K562 (cell line): ENCODE results near the gene RABGAP1L. TPM values are rescaled to one million over a fixed set of nuclear protein-coding genes. Genes with fewer than 3 reads are reported as not detected.

ENCODE experiments used
- ATAC-seq: fragments of 200-7000 bp; cut with Tn5 transposase; 3 replicates; pipeline ENCODE4 v1.9.1; 2020; ENCODE audit warnings: moderate library complexity
- BruUV-seq: library from RNA; stranded (reverse); fragments of 400-500 nt; replicated peaks from 2 replicates; lab custom pipeline; 2021; lab: Mats Ljungman, UMichigan
- CTCF ChIA-PET: fragments of 300-600 bp; formaldehyde crosslinking; extraction: SDS; loops from one replicate; lab custom pipeline; 2021; ENCODE audit warnings: low intra/inter-chr PET ratio; lab: Yijun Ruan, JAX
- POLR2A ChIA-PET: fragments of 300-600, 350-650 bp; sonication (Branson Sonifier 250); formaldehyde crosslinking; extraction: SDS; loops from one replicate; lab custom pipeline; 2021; ENCODE audit warnings: antibody characterized with exemption, inconsistent platforms; lab: Yijun Ruan, JAX
- DNase-seq, 4 experiments: peaks; one replicate each; pipeline versions ENCODE4 v3.0.0 to v3.0.0-alpha.2; 2011 to 2018; ENCODE audit warnings: low spot score in 3 of 4, mixed read lengths in 3 of 4; ENCODE audit errors: extremely low read depth in 1 of 4
- FAIRE-seq: peaks from 2 replicates; lab custom pipeline; 2011; peaks lifted over from hg19 to GRCh38; lab: Jason Lieb, UNC
- H2AFZ ChIP-seq: 2 replicates; pipeline ENCODE4 v1.6.0; 2011; ENCODE audit warnings: low read depth, low read length, control low read depth, inconsistent platforms
- H3K27ac ChIP-seq: fragments of 200-600 bp; 3 replicates; pipeline ENCODE4 v1.8.0; 2011; ENCODE audit warnings: low read depth, mild to moderate bottlenecking, control low read depth, inconsistent platforms, low read length, moderate library complexity, mixed read lengths; ENCODE audit errors: extremely low read depth
- H3K27me3 ChIP-seq, 2 experiments: fragments of 300-600 bp in 1 of 2; 2 replicates in 1 of 2; 3 replicates in 1 of 2; pipeline versions ENCODE4 v1.6.0 to v1.8.0; 2011; ENCODE audit warnings: inconsistent platforms in 2 of 2, low read length in 2 of 2, mild to moderate bottlenecking in 1 of 2, mixed read lengths in 1 of 2, moderate library complexity in 1 of 2; ENCODE audit not compliant: control insufficient read depth in 2 of 2, insufficient read depth in 2 of 2
- H3K36me3 ChIP-seq: fragments of 300-600 bp; 3 replicates; pipeline ENCODE4 v1.8.0; 2011; ENCODE audit warnings: mild to moderate bottlenecking, low read length, inconsistent platforms; ENCODE audit not compliant: control insufficient read depth, insufficient read depth
- H3K4me1 ChIP-seq, 2 experiments: fragments of 200-600 bp in 1 of 2; replicated peaks in 1 of 2; 2 replicates in 1 of 2; 3 replicates in 1 of 2; pipeline versions ENCODE4 v1.5.1 to v1.8.0; 2011; ENCODE audit warnings: inconsistent platforms in 2 of 2, low read length in 2 of 2, mild to moderate bottlenecking in 1 of 2, mixed read lengths in 1 of 2, moderate library complexity in 1 of 2; ENCODE audit not compliant: control insufficient read depth in 2 of 2, insufficient read depth in 2 of 2
- H3K4me2 ChIP-seq: 2 replicates; pipeline ENCODE4 v1.6.1; 2011; ENCODE audit warnings: low read length, control low read depth, inconsistent platforms, mixed read lengths; ENCODE audit not compliant: insufficient read depth
- H3K4me3 ChIP-seq: fragments of 200-600 bp; sonication (generic), shearing (Covaris generic); 2 replicates; pipeline ENCODE4 v1.5.1; 2016; ENCODE audit warnings: control low read depth, inconsistent platforms
- H3K79me2 ChIP-seq: fragments of 200-600 bp; 3 replicates; pipeline ENCODE4 v1.8.0; 2011; ENCODE audit warnings: low read length, inconsistent platforms; ENCODE audit not compliant: control insufficient read depth, insufficient read depth
- H3K9ac ChIP-seq, 2 experiments: 2 replicates each; pipeline versions ENCODE4 v1.6.0 to v1.6.1; 2011; ENCODE audit warnings: low read depth in 2 of 2, low read length in 2 of 2, control low read depth in 1 of 2, inconsistent platforms in 1 of 2, mild to moderate bottlenecking in 1 of 2, mixed read lengths in 1 of 2; ENCODE audit not compliant: insufficient read depth in 1 of 2
- H3K9me1 ChIP-seq: one replicate; pipeline ENCODE4 v1.6.0; 2011; ENCODE audit warnings: inconsistent platforms, mild to moderate bottlenecking, low read length, moderate library complexity; ENCODE audit not compliant: control insufficient read depth, insufficient read depth
- H3K9me3 ChIP-seq: replicated peaks from 2 replicates; pipeline ENCODE4 v1.5.1; 2011; ENCODE audit warnings: low read depth, low read length, inconsistent platforms; ENCODE audit not compliant: control insufficient read depth, insufficient read depth
- H4K20me1 ChIP-seq: replicated peaks from 2 replicates; pipeline ENCODE4 v1.6.1; 2011; ENCODE audit warnings: low read length, inconsistent platforms, mixed read lengths; ENCODE audit not compliant: control insufficient read depth, insufficient read depth
- DEAF1 ChIP-seq: fragments of 450-650 bp; formaldehyde crosslinking; IDR thresholded peaks from 2 replicates; pipeline ENCODE4 v1.4.0; 2020; ENCODE audit warnings: mild to moderate bottlenecking, moderate library complexity
- E2F3 ChIP-seq: fragments of 250-450 bp; sonication (Bioruptor Pico); IDR thresholded peaks from 2 replicates; pipeline ENCODE4 v1.4.0; 2020; ENCODE audit warnings: mild to moderate bottlenecking
- LEF1 ChIP-seq: fragments of 450-650 bp; IDR thresholded peaks from 2 replicates; pipeline ENCODE4 v1.6.1; 2016; ENCODE audit warnings: mild to moderate bottlenecking
- MAFG ChIP-seq: fragments of 450-650 bp; conservative IDR thresholded peaks from 2 replicates; pipeline ENCODE4 v1.6.1; 2016; ENCODE audit warnings: missing genetic modification characterization, missing compliant biosample characterization
- NCOR1 ChIP-seq: fragments of 450-650 bp; IDR thresholded peaks from 2 replicates; pipeline ENCODE4 v1.6.1; 2016; ENCODE audit warnings: mild to moderate bottlenecking, moderate library complexity
- PATZ1 ChIP-seq: fragments of 250-450 bp; sonication (Bioruptor Pico); IDR thresholded peaks from 2 replicates; pipeline ENCODE4 v1.5.0; 2020; ENCODE audit warnings: mild to moderate bottlenecking, borderline replicate concordance
- RBM14 ChIP-seq: fragments of 200-400 bp; formaldehyde crosslinking; IDR thresholded peaks from 2 replicates; pipeline ENCODE4 v1.6.1; 2018; ENCODE audit warnings: low read depth, mild to moderate bottlenecking, low read length, moderate library complexity, borderline replicate concordance; ENCODE audit not compliant: insufficient read depth
- TOE1 ChIP-seq, 2 experiments: fragments of 450-650 bp in 1 of 2; sonication (generic) in 1 of 2; formaldehyde crosslinking in 1 of 2; IDR thresholded peaks; 2 replicates each; pipeline versions ENCODE4 v1.7.1 to v1.8.0; 2016 to 2022; ENCODE audit warnings: borderline replicate concordance in 2 of 2, mild to moderate bottlenecking in 2 of 2, antibody characterized with exemption in 1 of 2, inconsistent platforms in 1 of 2, low read depth in 1 of 2, missing genetic modification reagents in 1 of 2, moderate library complexity in 1 of 2
- TRIM24 ChIP-seq, 2 experiments: fragments of 450-650 bp; IDR thresholded peaks; 2 replicates each; pipeline ENCODE4 v1.6.1; 2016
- ZBTB9 ChIP-seq: fragments of 450-650 bp; formaldehyde crosslinking; IDR thresholded peaks from 2 replicates; pipeline ENCODE4 v1.4.0; 2020; ENCODE audit warnings: mild to moderate bottlenecking, moderate library complexity
- WGBS: fragments of 100-300 bp; shearing (Covaris generic); methylation state at CpG from one replicate; pipeline ENCODE4 v1.1.6; 2016; ENCODE audit warnings: low coverage, mixed read lengths; ENCODE audit not compliant: insufficient coverage; ENCODE audit errors: missing lambda C conversion rate; 5-methylcytosine and 5-hydroxymethylcytosine counted together
- in situ Hi-C: fragments of 300-500 bp; cut with MboI; formaldehyde crosslinking; loops from 4 replicates; pipeline ENCODE4 v1.15.0; 2018; ENCODE audit warnings: inconsistent platforms, mixed read lengths
- intact Hi-C: fragments of 100-400 bp; cut with micrococcal nuclease; formaldehyde crosslinking; loops from 2 replicates; pipeline ENCODE4 v1.14.2; 2022
- polyA plus RNA-seq, 8 experiments: library from polyadenylated mRNA; depleted of rRNA in 4 of 8; stranded (reverse) in 5 of 8; unstranded in 3 of 8; fragments of >200 nt; fragmentation: Nextera tagmentation in 2 of 8; fragmentation: Illumina TruSeq in 1 of 8; extraction: Ambion mirVana in 2 of 8; extraction: Trizol in 1 of 8; gene quantifications; 2 replicates each; pipeline versions ENCODE4 v1.2.1 to v1.2.3, GENCODE V29; 2011 to 2014; ENCODE audit warnings: inconsistent platforms in 1 of 8, missing spikeins in 1 of 8
- total RNA-seq, 7 experiments: library from RNA; depleted of rRNA in 6 of 7; stranded (reverse); fragments of >200 nt in 6 of 7; fragmentation: Illumina TruSeq in 2 of 7; extraction: Trizol in 2 of 7; gene quantifications; 2 replicates each; pipeline versions ENCODE4 v1.2.1 to v1.2.3, GENCODE V29; 2011 to 2021; ENCODE audit warnings: low replicate concordance in 1 of 7

Gene RABGAP1L
- total and polyA plus RNA-seq, 9 of the 15 experiments (the other 6 are each of a cell fraction or from before 2014, with no cell fraction given) = 16.5 to 44.9 (median 26.7) TPM

- Histone ChIP-seq H3K9ac (no peak overlapping the region), H3K9me3 (no peaks in the 10 kb centered on the region), H3K36me3 (peaks cover 4% of the 10 kb centered on the region; the same call in 1 of the 3 replicates), H3K4me1 (no peaks in the 10 kb centered on the region), H2AFZ (no peak overlapping the region), H3K79me2 (no peaks in the 10 kb centered on the region), H3K4me3 (no peak overlapping the region), H3K27me3 (no peaks in the 10 kb centered on the region), H4K20me1 (no peaks in the 10 kb centered on the region), H3K9me1 (no peaks in the 10 kb centered on the region), H3K4me2 (no peak overlapping the region), H3K27ac (no peak overlapping the region)
- ATAC-seq (no peak), FAIRE-seq (no peak), DNase-seq (no peak)
- 9% methylated on average over 1 of the region's 1 CpG for WGBS
- BruUV-seq = no TSS peak
- in situ Hi-C loops (no loop called here), intact Hi-C loops (no loop called here)
- ChIA-PET POLR2A (no interaction called here), CTCF (no interaction called here)
- no peak for TF ChIP-seq TOE1 (IDR thresholded peaks at IDR 0.05; ENCODE audit: borderline replicate concordance)
- TF ChIP-seq TOE1 (CRISPR knock-in tag; IDR thresholded peaks at IDR 0.05; ENCODE audit: borderline replicate concordance, low read depth) = no peak
These were observed 480.1 kb downstream of the RABGAP1L start for GRCh38 chr1:174639461-174639860.

GRCh38 chr1:174640783-174641182 lies 481.5 kb downstream of the RABGAP1L start:
- BruUV-seq = no TSS peak
- H3K9ac ChIP-seq = no peak overlapping the region
- H3K9me1 ChIP-seq = no peaks in the 10 kb centered on the region
- H3K4me2 ChIP-seq = no peak overlapping the region
- no peaks in the 10 kb centered on the region for H3K79me2 ChIP-seq
- H2AFZ ChIP-seq = no peak overlapping the region
- no peaks in the 10 kb centered on the region for H3K9me3 ChIP-seq
- no peaks in the 10 kb centered on the region for H4K20me1 ChIP-seq
- peaks cover 4% of the 10 kb centered on the region; the same call in 1 of the 3 replicates for H3K36me3 ChIP-seq
- DNase-seq = no peak
- no peak for ATAC-seq
- 46% methylated on average over 1 of the region's 1 CpG for WGBS
- H3K27me3 ChIP-seq = no peaks in the 10 kb centered on the region
- no peak overlapping the region for H3K4me3 ChIP-seq
- ChIA-PET POLR2A (no interaction called here), CTCF (no interaction called here)
- intact Hi-C loops = no loop called here
- FAIRE-seq = no peak
- no peaks in the 10 kb centered on the region for H3K4me1 ChIP-seq
- H3K27ac ChIP-seq = no peak overlapping the region
- in situ Hi-C loops = no loop called here
- no peak for TF ChIP-seq PATZ1
- TF ChIP-seq DEAF1 = no peak
- TF ChIP-seq LEF1 = no peak
- TF ChIP-seq RBM14 = no peak
- no peak for TF ChIP-seq ZBTB9
- no peak for TF ChIP-seq TRIM24 (IDR thresholded peaks at IDR 0.05)
- TF ChIP-seq E2F3 (CRISPR knock-in tag) = no peak
- no peak for TF ChIP-seq NCOR1
- TF ChIP-seq MAFG = no peak
